ENCODE data around the gene DNAJC1.

- TF ChIP-seq POLR2A (IDR thresholded peaks at IDR 0.05; ENCODE audit: low read length) (no peak), BHLHE40 (IDR thresholded peaks at IDR 0.05; ENCODE audit: low read depth, low read length) (no peak), REST (IDR thresholded peaks at IDR 0.05) (no peak), CTCF (IDR thresholded peaks at IDR 0.05) (no peak), POLR2AphosphoS2 (conservative IDR thresholded peaks at IDR 0.05; ENCODE audit: low read length) (no peak), KDM5A (IDR thresholded peaks at IDR 0.05) (no peak), HDAC2 (IDR thresholded peaks at IDR 0.05) (no peak), JUN (IDR thresholded peaks at IDR 0.05) (no peak), HMGXB4 (CRISPR knock-in tag; IDR thresholded peaks at IDR 0.05; ENCODE audit: borderline replicate concordance) (no peak), TP53 (CRISPR knock-in tag; IDR thresholded peaks at IDR 0.05) (no peak), EHMT2 (IDR thresholded peaks at IDR 0.05; ENCODE audit: low read depth) (no peak)
- TF ChIP-seq, protein P1, sequence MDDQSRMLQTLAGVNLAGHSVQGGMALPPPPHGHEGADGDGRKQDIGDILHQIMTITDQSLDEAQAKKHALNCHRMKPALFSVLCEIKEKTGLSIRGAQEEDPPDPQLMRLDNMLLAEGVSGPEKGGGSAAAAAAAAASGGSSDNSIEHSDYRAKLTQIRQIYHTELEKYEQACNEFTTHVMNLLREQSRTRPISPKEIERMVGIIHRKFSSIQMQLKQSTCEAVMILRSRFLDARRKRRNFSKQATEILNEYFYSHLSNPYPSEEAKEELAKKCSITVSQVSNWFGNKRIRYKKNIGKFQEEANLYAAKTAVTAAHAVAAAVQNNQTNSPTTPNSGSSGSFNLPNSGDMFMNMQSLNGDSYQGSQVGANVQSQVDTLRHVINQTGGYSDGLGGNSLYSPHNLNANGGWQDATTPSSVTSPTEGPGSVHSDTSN (IDR thresholded peaks at IDR 0.05), result no peak
- TF ChIP-seq, protein P2, sequence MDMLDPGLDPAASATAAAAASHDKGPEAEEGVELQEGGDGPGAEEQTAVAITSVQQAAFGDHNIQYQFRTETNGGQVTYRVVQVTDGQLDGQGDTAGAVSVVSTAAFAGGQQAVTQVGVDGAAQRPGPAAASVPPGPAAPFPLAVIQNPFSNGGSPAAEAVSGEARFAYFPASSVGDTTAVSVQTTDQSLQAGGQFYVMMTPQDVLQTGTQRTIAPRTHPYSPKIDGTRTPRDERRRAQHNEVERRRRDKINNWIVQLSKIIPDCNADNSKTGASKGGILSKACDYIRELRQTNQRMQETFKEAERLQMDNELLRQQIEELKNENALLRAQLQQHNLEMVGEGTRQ (IDR thresholded peaks at IDR 0.05), result no peak
Observed at GRCh38 chr10:22006379-22006884, 2.9 kb upstream of the DNAJC1 start.
